ENCODE measurements around the gene CAPN1.

GRCh38 chr11:65132238-65132987 lies 49.3 kb upstream of the CAPN1 start:
- TF ChIP-seq CTCF (conservative IDR thresholded peaks at IDR 0.05; ENCODE audit: low read depth, low read length): no peak
- no peak for TF ChIP-seq POLR2A (IDR thresholded peaks at IDR 0.05; ENCODE audit: low read depth, low read length)
- TF ChIP-seq NFE2L2 (IDR thresholded peaks at IDR 0.05; ENCODE audit: low read depth, low read length): no peak
- TF ChIP-seq USF2 (IDR thresholded peaks at IDR 0.05; ENCODE audit: low read depth, low read length): no peak
- TF ChIP-seq BHLHE40 (IDR thresholded peaks at IDR 0.05; ENCODE audit: low read depth, low read length): no peak
- no peak for TF ChIP-seq MAZ (IDR thresholded peaks at IDR 0.05; ENCODE audit: borderline replicate concordance, low read depth, low read length)
- TF ChIP-seq MXI1 (IDR thresholded peaks at IDR 0.05; ENCODE audit: borderline replicate concordance, low read depth, low read length): no peak
- TF ChIP-seq FOS (IDR thresholded peaks at IDR 0.05; ENCODE audit: low read depth, low read length): no peak
- no peak for TF ChIP-seq RAD21 (IDR thresholded peaks at IDR 0.05; ENCODE audit: low read length)
